Left ventricle myocardium inferior (tissue), 1 donor: Measurements from ENCODE around the gene HAAO. TPM values are rescaled to one million over a fixed set of nuclear protein-coding genes. Genes with fewer than 3 reads are reported as not detected.

Source experiments
- DNase-seq: peaks from one replicate; pipeline ENCODE4 v3.0.0-alpha.2; 2020
- H3K27ac ChIP-seq: fragments of 200-600 bp; replicated peaks from 2 replicates; pipeline ENCODE4 v1.8.0; 2021
- H3K27me3 ChIP-seq: fragments of 200-600 bp; 2 replicates; pipeline ENCODE4 v1.8.0; 2021; ENCODE audit warnings: low read depth
- H3K36me3 ChIP-seq: fragments of 200-600 bp; 2 replicates; pipeline ENCODE4 v1.8.0; 2021
- H3K4me1 ChIP-seq: fragments of 200-600 bp; 2 replicates; pipeline ENCODE4 v1.8.0; 2021
- H3K4me3 ChIP-seq: fragments of 200-600 bp; 2 replicates; pipeline ENCODE4 v1.8.0; 2021; ENCODE audit warnings: mild to moderate bottlenecking, moderate library complexity
- H3K9me3 ChIP-seq: fragments of 200-600 bp; replicated peaks from 2 replicates; pipeline ENCODE4 v1.8.0; 2021
- intact Hi-C: fragments of 100-400 bp; cut with micrococcal nuclease; formaldehyde crosslinking; loops from one replicate; pipeline ENCODE4 v1.11.0; 2022
- total RNA-seq: library from RNA; stranded (reverse); fragmentation: NEBNext Ultra II Directional; extraction: Animal tissue kit (Norgen Biotek cat#: 25700); gene quantifications from one replicate; pipeline ENCODE4 v1.2.1, GENCODE V29; 2021
- TF ChIP-seq, protein P1 (sequence below): fragments of 200-600 bp; IDR thresholded peaks from 2 replicates; pipeline ENCODE4 v1.8.0; 2021; ENCODE audit warnings: antibody characterized with exemption, mild to moderate bottlenecking, borderline replicate concordance
- donor health status: DM: no; HTN: yes; CAD: no; lungs with severe emphysema.

HAAO gene
- total RNA-seq, 1 donor from 2014 or later, result 2.3 TPM

- DNase-seq, result no peak
- Histone ChIP-seq H3K27me3 (no peaks in the 10 kb centered on the region), H3K27ac (no peak overlapping the region), H3K4me1 (peaks cover 28% of the 10 kb centered on the region), H3K36me3 (peaks cover 5% of the 10 kb centered on the region), H3K4me3 (no peak overlapping the region), H3K9me3 (no peaks in the 10 kb centered on the region)
- TF ChIP-seq, protein P1, sequence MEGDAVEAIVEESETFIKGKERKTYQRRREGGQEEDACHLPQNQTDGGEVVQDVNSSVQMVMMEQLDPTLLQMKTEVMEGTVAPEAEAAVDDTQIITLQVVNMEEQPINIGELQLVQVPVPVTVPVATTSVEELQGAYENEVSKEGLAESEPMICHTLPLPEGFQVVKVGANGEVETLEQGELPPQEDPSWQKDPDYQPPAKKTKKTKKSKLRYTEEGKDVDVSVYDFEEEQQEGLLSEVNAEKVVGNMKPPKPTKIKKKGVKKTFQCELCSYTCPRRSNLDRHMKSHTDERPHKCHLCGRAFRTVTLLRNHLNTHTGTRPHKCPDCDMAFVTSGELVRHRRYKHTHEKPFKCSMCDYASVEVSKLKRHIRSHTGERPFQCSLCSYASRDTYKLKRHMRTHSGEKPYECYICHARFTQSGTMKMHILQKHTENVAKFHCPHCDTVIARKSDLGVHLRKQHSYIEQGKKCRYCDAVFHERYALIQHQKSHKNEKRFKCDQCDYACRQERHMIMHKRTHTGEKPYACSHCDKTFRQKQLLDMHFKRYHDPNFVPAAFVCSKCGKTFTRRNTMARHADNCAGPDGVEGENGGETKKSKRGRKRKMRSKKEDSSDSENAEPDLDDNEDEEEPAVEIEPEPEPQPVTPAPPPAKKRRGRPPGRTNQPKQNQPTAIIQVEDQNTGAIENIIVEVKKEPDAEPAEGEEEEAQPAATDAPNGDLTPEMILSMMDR, result no peak
- intact Hi-C loops, result no loop called here
Measured at GRCh38 chr2:42755191-42755880, 37.0 kb downstream of the HAAO start.

- DNase-seq, result no peak
- Histone ChIP-seq H3K4me3 (no peak overlapping the region), H3K9me3 (no peaks in the 10 kb centered on the region), H3K36me3 (peaks cover 5% of the 10 kb centered on the region), H3K27me3 (no peaks in the 10 kb centered on the region), H3K27ac (peak overlapping the region; percentile 65), H3K4me1 (peaks cover 28% of the 10 kb centered on the region)
- intact Hi-C loops, result no loop called here
- TF ChIP-seq, protein P1, result no peak
Measured at GRCh38 chr2:42754776-42755140, 37.6 kb downstream of the HAAO start.

DNA sequence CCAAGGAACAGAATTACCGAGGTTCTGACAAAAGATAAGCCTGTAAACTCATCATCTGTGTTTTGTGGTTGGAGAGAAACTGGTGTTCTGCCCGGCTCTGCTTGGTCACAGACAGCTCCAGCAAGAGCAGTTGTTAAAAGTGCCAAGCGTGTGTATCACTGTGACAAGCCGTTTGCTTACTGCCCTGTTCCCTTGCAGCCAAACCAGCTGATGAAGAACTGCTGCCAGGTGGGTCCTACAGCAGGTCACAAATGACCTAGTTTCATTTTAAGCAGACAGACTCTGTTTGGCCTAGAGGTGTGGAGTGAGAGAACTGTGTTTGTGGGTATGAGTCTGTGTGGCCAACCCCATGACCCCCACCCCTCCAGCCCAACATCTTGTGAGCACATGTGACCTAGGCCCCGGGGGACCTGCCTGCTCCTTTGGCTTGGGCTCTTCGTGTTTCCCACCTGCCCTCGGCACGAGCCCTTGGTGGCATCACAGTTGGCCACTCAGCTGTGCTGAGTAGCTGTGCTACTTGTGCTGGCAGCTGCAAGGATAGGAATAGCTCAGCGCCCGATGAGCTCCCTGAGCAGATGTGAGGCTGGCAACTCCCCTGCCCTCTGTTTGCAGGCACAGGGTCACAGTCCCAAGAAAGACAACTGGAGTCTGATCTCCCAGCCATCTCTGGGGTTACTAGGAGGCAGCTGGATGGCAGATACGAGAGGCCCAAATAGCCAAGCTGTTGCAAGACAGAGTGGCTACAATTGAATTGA lies 38.2 kb downstream of the HAAO start:
- TF ChIP-seq, protein P1, result no peak
- H3K9me3 ChIP-seq, result no peaks in the 10 kb centered on the region
- DNase-seq, result no peak
- no peaks in the 10 kb centered on the region for H3K27me3 ChIP-seq
- H3K27ac ChIP-seq, result peak overlapping the region; percentile 65
- peaks cover 28% of the 10 kb centered on the region for H3K4me1 ChIP-seq
- intact Hi-C loops, result no loop called here
- H3K36me3 ChIP-seq, result peaks cover 5% of the 10 kb centered on the region
- no peak overlapping the region for H3K4me3 ChIP-seq

DNA sequence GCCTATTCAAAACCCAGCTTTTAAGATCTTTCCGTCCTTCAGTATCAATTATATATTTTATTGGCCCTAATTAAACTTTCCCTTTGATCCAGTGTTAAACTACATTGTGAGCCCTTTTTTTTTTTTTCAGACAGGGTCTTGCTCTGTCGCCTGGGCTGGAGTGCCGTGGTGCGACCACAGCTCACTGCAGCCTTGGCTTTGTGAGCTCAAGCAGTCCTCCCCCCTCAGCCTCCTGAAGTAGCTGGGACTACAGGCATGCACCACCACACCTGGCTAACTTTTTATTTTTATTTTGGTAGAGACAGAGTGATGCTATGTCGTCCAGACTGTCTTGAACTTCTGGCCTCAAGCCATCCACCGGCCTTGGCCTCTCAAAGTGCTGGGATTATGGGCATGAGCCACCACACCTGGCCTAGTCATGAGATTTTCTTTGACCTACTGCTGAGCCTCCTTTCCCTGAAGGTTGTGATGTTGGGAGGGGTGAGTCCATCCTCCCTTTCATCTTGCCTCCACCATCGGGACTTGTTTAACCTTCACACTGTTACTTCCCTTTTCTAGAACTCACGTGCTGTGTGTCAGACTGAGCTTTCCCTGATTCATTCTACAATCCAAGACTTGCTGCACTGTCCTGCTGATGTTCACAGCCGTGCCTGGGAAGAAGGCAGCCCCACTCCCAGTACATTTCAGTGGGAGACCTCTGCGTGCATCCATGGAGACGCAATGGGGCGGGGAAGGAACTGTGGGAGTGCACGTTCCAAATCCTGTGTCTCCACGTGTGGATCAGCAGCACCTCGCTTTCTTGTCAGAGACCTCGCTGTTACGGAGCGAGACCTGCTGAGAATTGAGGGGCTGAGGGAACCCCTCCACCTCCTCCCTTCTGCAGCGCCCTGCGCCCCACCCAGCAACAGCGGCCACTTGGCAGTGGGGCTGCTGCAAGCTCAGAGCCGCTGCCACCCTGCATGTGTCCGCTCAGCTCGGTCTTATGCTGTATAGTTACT lies 39.3 kb downstream of the HAAO start:
- Histone ChIP-seq H3K4me3 (no peak overlapping the region), H3K27ac (peak overlapping the region; percentile 65)
- intact Hi-C loops, result no loop called here

GRCh38 chr2:42752314-42752713 lies 40.1 kb downstream of the HAAO start:
- Histone ChIP-seq H3K4me3 (no peak overlapping the region), H3K27me3 (no peaks in the 10 kb centered on the region), H3K9me3 (no peaks in the 10 kb centered on the region), H3K4me1 (peaks cover 28% of the 10 kb centered on the region), H3K27ac (no peak overlapping the region), H3K36me3 (peaks cover 6% of the 10 kb centered on the region)
- intact Hi-C loops, result no loop called here
- no peak for DNase-seq
- TF ChIP-seq, protein P1, result no peak

More for the DNA sequence above, 39.3 kb downstream of the HAAO start:
- H3K36me3 ChIP-seq, result peaks cover 5% of the 10 kb centered on the region
- no peaks in the 10 kb centered on the region for H3K9me3 ChIP-seq
- peaks cover 28% of the 10 kb centered on the region for H3K4me1 ChIP-seq
- TF ChIP-seq, protein P1, result no peak
- no peaks in the 10 kb centered on the region for H3K27me3 ChIP-seq
- DNase-seq, result no peak
